BJ (cell line): ENCODE measurements around the gene ECSCR. TPM values are rescaled to one million over a fixed set of nuclear protein-coding genes. Genes with fewer than 3 reads are reported as not detected.

Experiments used
- CTCF ChIA-PET: fragments of 350-600 bp; formaldehyde crosslinking; extraction: SDS; loops from one replicate; lab custom pipeline; 2021; ENCODE audit warnings: antibody characterized with exemption, inconsistent platforms; lab: Yijun Ruan, JAX
- POLR2A ChIA-PET: fragments of 300-600 bp; sonication (Branson Sonifier 250); formaldehyde crosslinking; extraction: SDS; loops from one replicate; lab custom pipeline; 2021; ENCODE audit warnings: antibody characterized with exemption; lab: Charles Lee
- DNase-seq: peaks from one replicate; pipeline ENCODE4 v3.0.0-alpha.2; 2011; ENCODE audit warnings: low read depth
- H3K27me3 ChIP-seq: 2 replicates; pipeline ENCODE4 v1.6.0; 2011; ENCODE audit warnings: low read length; ENCODE audit not compliant: control insufficient read depth, insufficient read depth
- H3K36me3 ChIP-seq: 2 replicates; pipeline ENCODE4 v1.5.1; 2011; ENCODE audit warnings: low read length; ENCODE audit not compliant: control insufficient read depth, insufficient read depth
- H3K4me3 ChIP-seq: 2 replicates; pipeline ENCODE4 v1.5.1; 2011; ENCODE audit warnings: low read depth, mild to moderate bottlenecking, control low read depth, low read length
- polyA plus RNA-seq: library from polyadenylated mRNA; depleted of rRNA; stranded (reverse); fragments of >200 nt; gene quantifications from 2 replicates; pipeline ENCODE4 v1.2.3, GENCODE V29; 2011
- TF ChIP-seq, protein P1 (sequence below): IDR thresholded peaks from 2 replicates; pipeline ENCODE4 v1.5.1; 2011; ENCODE audit warnings: low read depth, mild to moderate bottlenecking, control low read depth, inconsistent platforms, low read length, moderate library complexity; ENCODE audit not compliant: insufficient read depth

Gene ECSCR
- polyA plus RNA-seq, 1 experiment, result 0.38 TPM

DNA sequence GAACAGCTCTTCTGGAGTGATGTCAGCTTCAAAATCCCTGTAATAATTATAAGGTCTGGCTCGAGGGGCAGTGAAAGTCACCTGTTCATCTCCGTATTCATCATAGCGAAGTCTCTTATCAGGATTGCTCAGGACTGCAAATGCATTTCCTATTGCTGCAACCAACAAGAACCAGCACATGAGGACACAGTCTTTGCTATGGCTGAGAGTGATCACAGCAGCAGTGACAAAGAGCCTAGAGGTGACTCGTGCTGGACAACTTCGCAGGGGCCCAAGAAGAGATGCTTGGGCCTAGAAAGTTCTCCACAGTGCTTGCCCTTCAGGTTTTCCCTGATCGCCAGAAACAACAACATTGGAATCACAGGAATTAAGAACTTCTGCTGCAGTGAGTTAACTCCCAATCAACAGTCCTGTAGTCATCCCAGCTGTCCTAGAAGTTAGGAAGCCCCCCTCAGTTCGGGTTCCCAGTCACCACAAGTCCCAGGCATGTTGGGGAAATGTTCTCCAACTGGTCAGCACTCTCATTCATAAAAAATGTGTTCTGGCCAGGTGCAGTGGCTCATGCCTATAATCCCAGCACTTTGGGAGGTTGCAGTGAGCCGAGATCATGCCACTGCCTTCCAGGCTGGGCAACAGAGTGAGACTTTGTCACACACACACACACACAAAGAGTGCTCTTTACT, 36.2 kb downstream of the ECSCR start:
- DNase-seq, result no peak
- POLR2A ChIA-PET, result no interaction called here
- TF ChIP-seq, protein P1, sequence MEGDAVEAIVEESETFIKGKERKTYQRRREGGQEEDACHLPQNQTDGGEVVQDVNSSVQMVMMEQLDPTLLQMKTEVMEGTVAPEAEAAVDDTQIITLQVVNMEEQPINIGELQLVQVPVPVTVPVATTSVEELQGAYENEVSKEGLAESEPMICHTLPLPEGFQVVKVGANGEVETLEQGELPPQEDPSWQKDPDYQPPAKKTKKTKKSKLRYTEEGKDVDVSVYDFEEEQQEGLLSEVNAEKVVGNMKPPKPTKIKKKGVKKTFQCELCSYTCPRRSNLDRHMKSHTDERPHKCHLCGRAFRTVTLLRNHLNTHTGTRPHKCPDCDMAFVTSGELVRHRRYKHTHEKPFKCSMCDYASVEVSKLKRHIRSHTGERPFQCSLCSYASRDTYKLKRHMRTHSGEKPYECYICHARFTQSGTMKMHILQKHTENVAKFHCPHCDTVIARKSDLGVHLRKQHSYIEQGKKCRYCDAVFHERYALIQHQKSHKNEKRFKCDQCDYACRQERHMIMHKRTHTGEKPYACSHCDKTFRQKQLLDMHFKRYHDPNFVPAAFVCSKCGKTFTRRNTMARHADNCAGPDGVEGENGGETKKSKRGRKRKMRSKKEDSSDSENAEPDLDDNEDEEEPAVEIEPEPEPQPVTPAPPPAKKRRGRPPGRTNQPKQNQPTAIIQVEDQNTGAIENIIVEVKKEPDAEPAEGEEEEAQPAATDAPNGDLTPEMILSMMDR, result no peak
- 0 out of 2 replicates have a peak, but pooled peaks cover 2% of the 10 kb centered on the region for H3K36me3 ChIP-seq
- CTCF ChIA-PET, result interaction anchor here (0.8 to 3.3 kb wide), 4 partner anchors 19 to 340 kb away, joined by 3 to 40 read pairs (median 4); no protein-coding TSS in a partner anchor
- H3K27me3 ChIP-seq, result no peaks in the 10 kb centered on the region
- H3K4me3 ChIP-seq, result no peak overlapping the region

DNA sequence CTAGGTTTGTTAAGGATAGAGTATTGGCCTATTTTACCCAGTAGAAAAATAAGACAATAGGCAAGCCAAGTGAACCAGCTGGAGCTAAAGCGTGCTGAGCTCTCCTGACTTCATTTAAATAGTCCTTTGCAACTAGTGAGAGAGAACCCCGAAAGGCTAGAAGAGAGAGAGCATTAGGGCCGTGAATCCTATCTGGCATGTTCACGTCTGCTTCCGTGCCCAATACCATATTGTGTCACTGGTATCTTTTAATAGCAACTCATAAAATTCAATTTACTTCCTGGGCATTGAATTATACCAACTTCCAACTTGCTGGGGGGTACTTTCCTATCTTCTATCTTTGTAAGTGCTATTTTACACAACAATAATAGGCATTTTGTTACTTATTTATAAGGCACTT, 37.0 kb downstream of the ECSCR start:
- Histone ChIP-seq H3K4me3 (no peak overlapping the region), H3K36me3 (0 out of 2 replicates have a peak, but pooled peaks cover 2% of the 10 kb centered on the region), H3K27me3 (no peaks in the 10 kb centered on the region)
- CTCF ChIA-PET, result interaction anchor here (0.8 to 3.3 kb wide), 5 partner anchors 20 to 340 kb away, joined by 3 to 40 read pairs (median 4); no protein-coding TSS in a partner anchor
- TF ChIP-seq, protein P1, result no peak
- no peak for DNase-seq
- POLR2A ChIA-PET, result no interaction called here

DNA sequence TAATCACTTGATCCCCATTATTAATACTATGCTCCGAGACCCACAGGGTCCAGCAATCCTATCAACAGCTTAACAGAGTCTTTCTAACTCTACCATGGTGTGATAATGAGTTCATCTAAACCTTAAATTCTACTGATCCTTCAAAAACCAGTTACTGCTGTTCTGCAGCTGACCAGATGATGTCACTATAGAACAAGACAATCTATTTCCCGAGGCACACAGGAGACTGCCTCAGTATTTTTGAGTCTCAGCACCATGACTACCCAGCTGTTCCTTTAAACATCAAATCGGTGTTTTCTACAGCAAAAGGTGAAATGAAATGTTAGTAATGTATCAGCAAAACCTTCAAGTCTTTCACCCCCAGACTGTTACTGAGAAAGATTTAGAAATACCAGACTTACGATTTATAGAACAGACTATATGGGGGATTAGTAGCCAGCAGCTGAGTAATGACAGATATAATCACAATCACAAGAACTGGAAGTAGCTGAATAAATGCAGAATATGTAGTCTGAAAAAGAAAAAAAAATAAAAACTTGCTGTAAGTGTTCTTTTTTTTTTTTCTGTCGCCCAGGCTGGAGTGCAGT, 40.1 kb downstream of the ECSCR start:
- Histone ChIP-seq H3K36me3 (peaks cover 5% of the 10 kb centered on the region), H3K27me3 (no peaks in the 10 kb centered on the region), H3K4me3 (no peak overlapping the region)
- ChIA-PET POLR2A (no interaction called here), CTCF (interaction anchor here (0.8 to 6.5 kb wide), 27 partner anchors 9 to 344 kb away, joined by 3 to 232 read pairs (median 4); partner anchors contain the start of genes DNAJC18, SPATA24 and STING1)
- TF ChIP-seq, protein P1, result peak; percentile 84
- no peak for DNase-seq

DNA sequence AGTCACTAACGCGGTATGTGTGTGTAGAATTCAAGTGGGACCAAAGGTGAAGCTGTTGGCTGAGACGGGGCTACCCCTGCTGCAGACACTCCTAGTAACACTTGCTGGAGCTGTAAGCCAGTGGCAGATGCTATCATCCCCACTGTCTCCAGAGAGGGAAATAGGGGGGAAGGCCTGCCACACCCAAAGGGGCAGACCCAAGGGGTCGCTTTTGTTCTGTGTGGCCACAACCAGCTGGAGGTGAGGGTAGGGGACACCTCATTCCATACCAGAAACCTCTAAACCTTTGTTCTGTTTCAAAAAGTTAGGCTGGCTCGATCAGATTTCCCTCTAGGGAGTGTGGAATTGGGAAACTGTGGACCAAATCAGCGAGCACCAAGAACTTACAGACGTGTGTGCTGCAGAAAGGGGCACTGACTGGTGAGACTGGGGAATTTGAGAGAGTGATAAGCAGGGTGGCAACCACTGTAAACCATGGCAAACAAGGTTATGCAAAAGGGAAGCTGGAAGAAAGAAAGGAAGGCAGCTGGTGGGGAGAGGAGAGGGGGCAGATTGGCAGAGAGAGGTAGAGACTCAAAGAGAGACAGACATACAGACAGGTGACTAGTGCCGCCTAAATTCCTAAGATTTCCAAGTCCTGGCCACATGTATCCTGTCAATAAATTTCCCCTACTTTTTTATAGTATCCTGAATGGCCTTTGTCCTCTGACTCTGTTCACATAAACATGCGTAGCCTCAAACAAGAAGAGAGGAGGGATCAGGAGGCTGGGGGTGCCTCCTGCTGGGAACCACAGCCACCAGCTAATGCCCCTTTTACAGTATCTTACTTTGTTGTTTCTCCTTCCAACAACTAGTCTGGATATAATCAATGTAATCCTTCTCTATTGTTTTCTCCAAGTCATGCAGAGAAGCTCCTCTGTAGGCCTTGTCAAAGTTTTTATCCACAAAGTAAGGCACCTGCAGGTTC, 43.0 kb downstream of the ECSCR start:
- ChIA-PET CTCF (interaction anchor here (0.6 to 6.5 kb wide), 8 partner anchors 9 to 356 kb away, joined by 3 to 232 read pairs (median 6); no protein-coding TSS in a partner anchor), POLR2A (no interaction called here)
- no peak overlapping the region for H3K4me3 ChIP-seq
- TF ChIP-seq, protein P1, result no peak
- DNase-seq, result no peak
- no peaks in the 10 kb centered on the region for H3K27me3 ChIP-seq
- peaks cover 6% of the 10 kb centered on the region for H3K36me3 ChIP-seq
